Adrenal gland (tissue), 12 donors: ENCODE measurements around the gene POLR1F. TPM values are rescaled to one million over a fixed set of nuclear protein-coding genes. Genes with fewer than 3 reads are reported as not detected.

Experiments used
- DNase-seq, 7 donors: peaks; one replicate each; pipeline ENCODE4 v3.0.0-alpha.2; 2019 to 2020
- H3K27ac ChIP-seq, 5 donors: fragments of 200-600 bp; sonication (generic) in 4 of 5; 1 replicate in 3 of 5; 2 replicates in 2 of 5; pipeline versions ENCODE4 v1.5.1 to v1.8.0; 2016 to 2020; ENCODE audit warnings: mild to moderate bottlenecking in 1 of 5
- H3K27me3 ChIP-seq: fragments of 200-600 bp; 2 replicates; pipeline ENCODE4 v1.8.0; 2021
- H3K36me3 ChIP-seq, 2 donors: fragments of 200-600 bp; replicated peaks in 1 of 2; 1 replicate in 1 of 2; 2 replicates in 1 of 2; pipeline versions ENCODE4 v1.5.1 to v1.8.0; 2018 to 2022
- H3K4me1 ChIP-seq, 2 donors: fragments of 200-600 bp; replicated peaks in 1 of 2; 1 replicate in 1 of 2; 2 replicates in 1 of 2; pipeline versions ENCODE4 v1.5.1 to v1.8.0; 2018 to 2021
- H3K4me3 ChIP-seq, 4 donors: fragments of 200-600 bp; sonication (generic) in 3 of 4; one replicate each; pipeline ENCODE4 v1.5.1; 2016 to 2018
- H3K9me3 ChIP-seq, 3 donors: fragments of 200-600 bp; sonication (generic) in 1 of 3; replicated peaks in 1 of 3; 1 replicate in 2 of 3; 2 replicates in 1 of 3; pipeline versions ENCODE4 v1.5.1 to v1.8.0; 2016 to 2021
- CTCF ChIP-seq, 6 experiments: fragments of 450-650 bp in 4 of 6; fragments of 200-600 bp in 2 of 6; sonication (generic) in 1 of 6; IDR thresholded peaks; 1 replicate in 5 of 6; 2 replicates in 1 of 6; pipeline versions ENCODE4 v1.5.1 to v1.8.0; 2016 to 2021; ENCODE audit warnings: antibody characterized with exemption in 6 of 6, mild to moderate bottlenecking in 2 of 6, moderate library complexity in 1 of 6
- POLR2A ChIP-seq, 2 donors: fragments of 450-650 bp; IDR thresholded peaks; one replicate each; pipeline ENCODE4 v1.6.1; 2017; ENCODE audit warnings: antibody characterized with exemption in 2 of 2, mild to moderate bottlenecking in 2 of 2, moderate library complexity in 1 of 2
- WGBS, 4 donors: extraction: QIAGEN DNeasy Blood & Tissue Kit in 2 of 4; methylation state at CpG; one replicate each; pipeline versions ENCODE4 v1.1.5 to v1.1.7; 2013 to 2017; 5-methylcytosine and 5-hydroxymethylcytosine counted together
- intact Hi-C, 2 donors: fragments of 100-400 bp; cut with DNase I; formaldehyde crosslinking; loops; one replicate each; pipeline versions ENCODE4 v1.14.1 to v1.15.0; 2022 to 2023
- polyA plus RNA-seq, 3 donors: library from polyadenylated mRNA; stranded (reverse); fragments of 200-250 nt in 2 of 3; fragments of 350-450 nt in 1 of 3; fragmentation: Illumina TruSeq in 1 of 3; extraction: RNeasy Lipid Tissue Mini Kit (QIAGEN cat#74804) in 1 of 3; gene quantifications; one replicate each; pipeline ENCODE4 v1.2.3, GENCODE V29; 2013 to 2014
- total RNA-seq, 9 donors: library from RNA; depleted of rRNA in 4 of 9; stranded (reverse); fragments of >200 nt in 4 of 9; fragments of 120-200 nt in 1 of 9; fragmentation: NEBNext Ultra II Directional in 1 of 9; extraction: Animal tissue kit (Norgen Biotek cat#: 25700) in 1 of 9; gene quantifications; one replicate each; pipeline versions ENCODE4 v1.1.0 to v1.2.4, GENCODE V29; 2013 to 2023
- donor health status: healthy with polysubstance abuse.
- donor health status: Bipolar disorder and iron deficiency.
- donor health status: DM: yes; HTN: yes; CAD: no.
- donor health status: DM: no; HTN: no; CAD: no.
- donor health status: DM: no; HTN: no; CAD: no.
- donor health status: DM: yes; HTN: yes; CAD: no.

The POLR1F gene
- total and polyA plus RNA-seq, 12 donors, result 6.9 to 27.9 (median 12.3) TPM

GRCh38 chr7:19725770-19726169 is 16.9 kb upstream of the POLR1F start:
- 77 to 83% (median 81%) methylated on average over 5 of the region's 5 CpGs for WGBS, 4 donors
- no peak overlapping the region for H3K4me3 ChIP-seq
- no peaks in the 10 kb centered on the region for H3K36me3 ChIP-seq
- no peaks in the 10 kb centered on the region for H3K4me1 ChIP-seq
- H3K27ac ChIP-seq, result no peak overlapping the region
- intact Hi-C loops, result no loop called here
- DNase-seq, result no peak
- no peak for TF ChIP-seq POLR2A (IDR thresholded peaks at IDR 0.05)
- no peak for TF ChIP-seq CTCF (IDR thresholded peaks at IDR 0.05)
- H3K27me3 ChIP-seq, result peaks cover 4% of the 10 kb centered on the region
- peaks cover 0 to 6% (median 0%) of the 10 kb centered on the region in 3 donors for H3K9me3 ChIP-seq

DNA sequence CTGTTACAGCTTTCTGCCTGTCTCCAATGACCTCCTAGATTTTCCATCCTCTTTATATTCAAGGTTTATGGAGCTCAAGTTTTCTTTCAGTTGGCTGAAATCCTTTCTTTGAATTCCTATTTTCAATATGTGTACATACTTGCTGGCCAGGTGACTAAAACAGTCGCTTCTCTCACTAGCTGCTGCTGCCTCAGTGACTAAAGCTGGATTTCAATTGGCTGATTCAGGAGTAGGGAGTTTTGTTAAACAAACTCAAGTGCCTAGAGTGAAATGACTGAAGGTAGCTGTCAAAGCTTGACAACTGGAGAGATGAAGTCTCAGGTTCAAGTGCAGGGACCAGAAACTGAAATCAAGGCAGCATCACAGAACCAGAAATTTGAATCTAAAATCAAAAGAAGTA is 6.7 kb upstream of the POLR1F start:
- Histone ChIP-seq H3K4me3 (no peak overlapping the region), H3K27me3 (no peaks in the 10 kb centered on the region), H3K4me1 (no peaks in the 10 kb centered on the region), H3K36me3 (no peaks in the 10 kb centered on the region), H3K9me3 (no peaks in the 10 kb centered on the region), H3K27ac (no peak overlapping the region)
- intact Hi-C loops, result no loop called here
- no peak for TF ChIP-seq POLR2A (IDR thresholded peaks at IDR 0.05)
- TF ChIP-seq CTCF (IDR thresholded peaks at IDR 0.05), result no peak
- WGBS, 4 donors, result 56 to 75% (median 63%) methylated on average over 1 of the region's 1 CpG
- no peak for DNase-seq

DNA sequence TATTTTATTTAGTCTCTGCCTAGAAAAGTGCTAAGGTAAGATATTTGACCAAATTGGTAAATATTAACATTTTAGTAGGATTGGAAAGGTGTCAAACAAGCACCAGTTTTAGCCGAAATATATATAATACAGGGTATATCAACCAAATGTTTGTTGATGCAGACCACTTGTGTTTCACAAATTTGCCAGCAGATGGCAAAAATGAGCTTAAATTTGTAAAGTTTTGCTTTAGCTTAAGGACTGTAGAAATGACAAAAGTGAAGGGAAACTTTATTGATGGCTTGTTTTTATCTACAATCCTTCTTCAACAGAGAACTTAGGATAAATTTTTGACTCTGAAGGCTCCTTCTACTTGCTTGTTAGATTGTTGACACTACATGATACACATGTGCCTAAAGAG is 4.8 kb upstream of the POLR1F start:
- peaks cover 5 to 6% of the 10 kb centered on the region in 2 donors for H3K4me1 ChIP-seq
- H3K9me3 ChIP-seq, result no peaks in the 10 kb centered on the region
- 42 to 51% (median 50%) methylated on average over 1 of the region's 1 CpG for WGBS, 4 donors
- no peak overlapping the region for H3K27ac ChIP-seq
- intact Hi-C loops, result loop anchor here in 1 of 2 donors (2.0 kb wide), 1 partner anchor 885 kb away; no protein-coding TSS in a partner anchor
- TF ChIP-seq CTCF (IDR thresholded peaks at IDR 0.05), result peak; percentile 43 to 74 (median 54)
- TF ChIP-seq POLR2A (IDR thresholded peaks at IDR 0.05), result no peak
- DNase-seq, result peak in 4 of 7 donors; percentile 19 to 55 (median 36)
- no peak overlapping the region for H3K4me3 ChIP-seq
- no peaks in the 10 kb centered on the region for H3K27me3 ChIP-seq
- no peaks in the 10 kb centered on the region for H3K36me3 ChIP-seq

DNA sequence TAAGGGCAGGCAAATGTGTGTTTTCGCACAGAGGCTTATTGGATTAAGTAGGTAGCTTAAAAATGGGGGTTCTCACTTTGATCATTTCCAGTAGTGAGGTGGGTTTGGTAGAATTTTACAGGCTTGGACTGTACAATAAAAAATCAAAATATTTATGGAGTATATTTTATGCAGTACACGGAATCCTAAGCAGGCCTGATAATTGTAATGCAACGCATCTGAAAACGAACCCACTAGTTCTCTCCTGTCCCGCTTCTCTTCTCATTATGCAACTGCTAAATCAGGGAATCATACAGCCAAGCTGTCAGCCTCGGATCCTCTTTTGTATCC is 377 bp upstream of the POLR1F start:
- peak overlapping the region in 2 of 4 donors; percentile 74 to 96 for H3K4me3 ChIP-seq
- intact Hi-C loops, result no loop called here
- TF ChIP-seq POLR2A (IDR thresholded peaks at IDR 0.05) (no peak), CTCF (IDR thresholded peaks at IDR 0.05) (peak in 1 of 6 experiments; percentile 46)
- no peaks in the 10 kb centered on the region for H3K36me3 ChIP-seq
- no peaks in the 10 kb centered on the region for H3K9me3 ChIP-seq
- H3K4me1 ChIP-seq, result peaks cover 5 to 24% of the 10 kb centered on the region in 2 donors
- peak overlapping the region in 2 of 5 donors; percentile 47 to 65 for H3K27ac ChIP-seq
- no peaks in the 10 kb centered on the region for H3K27me3 ChIP-seq
- DNase-seq, result no peak
- WGBS, 4 donors, result 53 to 62% (median 57%) methylated on average over 6 of the region's 6 CpGs
